ENCODE data around the gene NDUFS2. TPM values are rescaled to one million over a fixed set of nuclear protein-coding genes. Genes with fewer than 3 reads are reported as not detected.

Gene NDUFS2
- total and polyA plus RNA-seq, 9 of the 15 experiments (the other 6 are each of a cell fraction or from before 2014, with no cell fraction given): 70.0 to 176 (median 141) TPM

- TF ChIP-seq CHCHD3 (CRISPR knock-in tag; IDR thresholded peaks at IDR 0.05): no peak
- TF ChIP-seq NCOA6 (IDR thresholded peaks at IDR 0.05): no peak
- TF ChIP-seq PHB (CRISPR knock-in tag; IDR thresholded peaks at IDR 0.05): no peak
- no peak for TF ChIP-seq DDX20 (tag; IDR thresholded peaks at IDR 0.05; ENCODE audit: low read depth)
- TF ChIP-seq ZNF668 (CRISPR knock-in tag; IDR thresholded peaks at IDR 0.05): 0 out of 2 replicates have a peak, but pooled peaks have one; percentile 46
- peak in 1 of 2 experiments; percentile 65; a peak in 1 of 4 replicates for TF ChIP-seq FOXA3 (CRISPR knock-in tag; conservative IDR thresholded peaks at IDR 0.05 in 1 of 2, IDR thresholded peaks at IDR 0.05 in 1 of 2)
- TF ChIP-seq ZBTB2 (IDR thresholded peaks at IDR 0.05): 0 out of 2 replicates have a peak, but pooled peaks have one; percentile 21
- TF ChIP-seq ELK1 (CRISPR knock-in tag; IDR thresholded peaks at IDR 0.05): no peak
- no peak for TF ChIP-seq ZNF217 (CRISPR knock-in tag; IDR thresholded peaks at IDR 0.05)
- peak; percentile 7 to 58; a peak in 2 of 4 replicates for TF ChIP-seq ZMIZ1 (IDR thresholded peaks at IDR 0.05; ENCODE audit: low read depth in 2 of 2, low read length in 2 of 2)
- no peak for TF ChIP-seq ZFP30 (CRISPR knock-in tag; IDR thresholded peaks at IDR 0.05; ENCODE audit: borderline replicate concordance)
- peak; percentile 92 for TF ChIP-seq KDM5B (IDR thresholded peaks at IDR 0.05; ENCODE audit: insufficient replicate concordance, low read depth, low read length)
- peak; percentile 79 for TF ChIP-seq NR2C1 (IDR thresholded peaks at IDR 0.05)
- peak; percentile 69 for TF ChIP-seq NR2C1 (tag; IDR thresholded peaks at IDR 0.05)
- peak; percentile 20; the same call in 1 of the 2 replicates for TF ChIP-seq RFX1 (IDR thresholded peaks at IDR 0.05)
- no peak for TF ChIP-seq RUNX1 (IDR thresholded peaks at IDR 0.05; ENCODE audit: low read depth)
- TF ChIP-seq KLF1 (tag; IDR thresholded peaks at IDR 0.05): 0 out of 2 replicates have a peak, but pooled peaks have one; percentile 16
- TF ChIP-seq MLX (CRISPR knock-in tag; conservative IDR thresholded peaks at IDR 0.05): no peak
- no peak for TF ChIP-seq ZNF830 (CRISPR knock-in tag; IDR thresholded peaks at IDR 0.05)
Observed at GRCh38 chr1:161153682-161154337, 48.4 kb upstream of the NDUFS2 start, which contains the start of gene UFC1 (continued).
